Measurements from ENCODE around the gene KDM4E. TPM values are rescaled to one million over a fixed set of nuclear protein-coding genes. Genes with fewer than 3 reads are reported as not detected.
"Not testable (repeated sequence)": the region's sequence is repeated elsewhere in the genome, so short reads cannot be mapped to it uniquely, and the experiment has no call there.

KDM4E gene
- total RNA-seq, 1 donor from 2014 or later: not detected

GRCh38 chr11:95045812-95046211 lies 20.8 kb downstream of the KDM4E start:
- intact Hi-C loops (cut with micrococcal nuclease): no loop called here
- no peak for ATAC-seq

GRCh38 chr11:95049122-95049521 lies 24.1 kb downstream of the KDM4E start, which contains the start of gene KDM4F:
Gene KDM4F (plus strand): TSS chr11:95049422.
- ATAC-seq; intact Hi-C loops (cut with micrococcal nuclease); DNase-seq: not testable (repeated sequence)

More at GRCh38 chr11:95045812-95046211, 20.8 kb downstream of the KDM4E start:
- DNase-seq: no peak

DNA sequence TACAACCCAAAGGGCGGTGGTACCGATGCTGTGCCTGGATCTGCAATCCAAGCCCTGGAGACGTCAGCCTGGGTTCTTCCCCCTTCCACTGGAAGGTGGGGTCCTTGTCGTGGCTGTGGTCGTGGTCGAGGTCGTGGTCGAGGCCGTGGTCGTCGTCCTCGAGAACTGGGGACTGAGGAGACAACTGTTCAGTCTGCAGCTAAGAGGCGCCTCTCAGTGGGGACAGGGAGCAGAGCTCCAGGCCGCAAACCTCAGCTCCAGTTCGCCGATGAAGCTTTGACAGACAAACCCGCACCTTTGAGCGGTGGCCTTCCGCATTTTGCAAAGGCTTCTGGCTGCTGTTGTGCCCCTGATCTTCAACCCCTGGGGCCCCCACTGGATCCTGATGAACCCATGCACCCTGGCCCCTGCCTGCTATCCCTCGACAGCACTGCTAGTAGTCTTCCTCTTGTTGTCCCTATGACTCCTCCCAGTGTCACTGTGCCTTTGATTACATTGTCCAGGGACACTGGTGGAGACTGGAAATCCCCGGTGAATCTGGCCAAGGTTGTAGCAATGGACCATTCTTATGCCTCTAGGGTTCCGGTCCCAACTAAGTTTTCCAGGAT lies 25.6 kb downstream of the KDM4E start:
- ATAC-seq (no peak), DNase-seq (no peak)
- intact Hi-C loops (cut with micrococcal nuclease): no loop called here

DNA sequence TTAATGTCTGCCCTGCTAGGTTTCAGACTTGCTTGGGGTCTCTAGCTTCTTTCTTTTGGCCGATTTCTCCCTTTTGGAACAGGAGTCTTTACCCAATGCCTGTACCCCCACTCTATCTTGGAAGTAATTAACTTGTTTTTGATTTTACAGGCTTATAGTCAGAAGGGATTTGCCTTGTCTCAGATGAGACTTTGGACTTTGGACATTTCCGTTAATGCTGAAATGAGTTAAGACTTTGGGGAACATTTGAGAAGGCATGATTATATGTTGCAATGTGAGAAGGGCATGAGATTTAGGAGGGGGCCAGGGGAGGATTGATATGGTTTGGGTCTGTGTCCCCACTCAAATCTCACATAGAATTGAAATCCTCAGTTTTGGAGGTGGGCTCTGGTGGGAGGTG lies 29.3 kb downstream of the KDM4E start:
- ATAC-seq: no peak
- intact Hi-C loops (cut with micrococcal nuclease): no loop called here
- no peak for DNase-seq

DNA sequence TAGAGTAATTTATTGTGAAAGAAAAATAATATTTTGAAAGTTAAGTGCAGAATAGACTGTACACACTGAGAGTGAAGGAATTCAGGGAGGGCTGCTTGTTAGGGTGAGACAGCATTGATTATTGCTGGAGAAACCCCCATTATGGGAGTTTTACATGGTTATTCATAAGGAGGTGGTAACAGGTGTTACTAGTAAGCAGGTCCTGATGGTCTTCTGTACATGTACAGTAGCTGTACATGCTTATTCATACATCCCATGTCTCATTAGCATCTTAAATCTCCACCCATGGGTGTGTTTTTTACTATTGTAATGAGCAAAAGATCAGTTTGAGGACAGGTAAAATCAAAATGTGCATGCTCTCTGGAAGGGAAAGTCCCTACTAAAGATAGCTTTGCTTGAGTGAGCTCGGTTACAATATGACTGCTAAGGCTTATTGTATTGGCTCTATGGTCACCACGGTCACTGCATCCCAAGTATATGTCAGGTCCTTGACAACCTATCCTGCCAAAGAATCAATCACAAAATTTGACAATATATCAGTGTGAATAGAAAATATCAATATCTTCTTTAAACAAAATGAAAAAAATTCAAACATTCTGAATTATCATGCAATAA lies 30.3 kb downstream of the KDM4E start:
- ATAC-seq: no peak
- intact Hi-C loops (cut with micrococcal nuclease): no loop called here

GRCh38 chr11:95057959-95058358 lies 32.9 kb downstream of the KDM4E start:
- ATAC-seq: no peak
- intact Hi-C loops (cut with micrococcal nuclease): no loop called here
- no peak for DNase-seq

More for the DNA sequence above, 30.3 kb downstream of the KDM4E start:
- no peak for DNase-seq

DNA sequence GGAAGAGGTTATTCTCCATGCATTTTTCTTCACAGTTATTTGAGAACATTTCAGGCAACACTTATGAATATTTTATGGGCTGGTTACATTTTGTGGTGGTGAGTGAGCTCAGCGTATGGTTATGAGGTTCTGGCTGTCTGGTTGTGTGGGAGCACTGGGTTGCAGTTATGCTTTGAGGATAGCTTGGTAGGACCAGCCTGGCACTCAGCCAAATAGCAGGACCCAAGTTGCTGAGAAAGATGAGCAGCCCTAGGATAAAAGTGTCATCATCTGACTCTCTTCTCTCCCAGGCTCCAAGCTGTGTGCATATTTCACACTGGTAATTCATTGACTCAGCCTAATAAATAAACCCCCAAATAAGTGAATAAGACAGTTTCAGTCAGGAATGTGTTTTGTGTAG lies 33.6 kb downstream of the KDM4E start:
- intact Hi-C loops (cut with micrococcal nuclease): no loop called here
- DNase-seq: no peak
- no peak for ATAC-seq

DNA sequence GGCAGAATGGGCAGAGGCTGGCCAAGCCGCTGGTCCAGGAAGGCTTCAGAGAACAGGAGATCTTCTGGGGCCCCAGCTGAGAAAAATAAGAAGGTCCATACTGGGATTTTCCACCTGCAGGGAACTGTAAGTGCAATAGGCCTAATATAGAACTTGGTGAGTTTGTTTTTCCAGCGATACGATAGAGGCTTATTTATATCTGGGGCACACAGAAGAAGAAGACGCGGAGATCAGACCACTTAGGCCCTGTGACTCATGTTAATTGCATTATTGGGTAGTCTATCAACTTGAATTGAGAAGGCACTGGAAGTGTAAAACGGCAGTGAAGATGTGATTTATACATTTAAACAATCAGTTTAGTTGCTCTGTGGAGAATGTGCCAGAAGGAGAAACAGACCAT lies 34.0 kb downstream of the KDM4E start:
- ATAC-seq (peak; percentile 28), DNase-seq (no peak)
- intact Hi-C loops (cut with micrococcal nuclease): no loop called here

DNA sequence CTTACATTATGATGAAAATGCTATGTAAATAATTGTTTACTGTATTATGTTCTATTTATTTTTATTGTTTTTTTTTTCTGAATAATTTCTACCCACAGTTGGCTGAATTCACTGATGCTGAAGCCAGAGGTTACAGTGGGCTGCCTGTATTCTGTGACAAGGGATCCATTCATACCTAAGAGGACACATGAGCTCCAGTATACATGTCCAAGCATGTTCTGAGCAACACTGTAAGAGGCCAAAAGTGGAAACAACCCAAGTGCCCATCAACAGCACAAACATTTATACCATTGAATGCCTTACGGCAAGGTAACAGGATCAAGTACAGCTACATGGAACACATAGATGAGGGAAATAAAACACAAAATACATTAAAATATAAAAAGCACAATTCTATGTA lies 40.3 kb downstream of the KDM4E start:
- DNase-seq (no peak), ATAC-seq (no peak)
- intact Hi-C loops (cut with micrococcal nuclease): loop anchor here (10.0 kb wide), 1 partner anchor 91 kb away; the partner anchor contains the start of genes CWC15 and KDM4D

DNA sequence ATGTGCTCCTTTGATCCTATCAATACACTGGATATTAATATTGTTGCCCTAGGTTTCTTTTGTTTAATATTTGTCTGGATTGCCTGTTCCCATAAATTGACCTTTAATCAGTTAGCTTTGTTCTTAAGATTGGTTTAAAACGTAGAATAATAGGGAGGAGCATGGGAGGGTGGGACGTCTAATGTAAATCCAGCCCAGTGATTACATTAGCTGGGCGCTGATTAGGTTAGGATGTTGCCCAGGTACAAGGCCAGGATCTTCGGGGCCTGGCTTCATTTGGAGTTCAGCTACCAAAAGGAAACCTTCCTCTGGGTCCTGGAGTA lies 41.6 kb downstream of the KDM4E start, which contains the start of gene SRSF8:
TSS of gene SRSF8 (plus strand) at position 204 of the 323 bp plus-strand sequence. CDS start 308 bp downstream, outside the sequence.
- DNase-seq (no peak), ATAC-seq (no peak)
- intact Hi-C loops (cut with micrococcal nuclease): loop anchor here (10.0 kb wide), 1 partner anchor 92 kb away; the partner anchor contains the start of genes CWC15 and KDM4D

GRCh38 chr11:95067039-95067840 lies 42.2 kb downstream of the KDM4E start:
- peak; percentile 89 for ATAC-seq
- intact Hi-C loops (cut with micrococcal nuclease): loop anchor here (10.0 kb wide), 1 partner anchor 92 kb away; the partner anchor contains the start of genes CWC15 and KDM4D
- DNase-seq: peak; percentile 93

GRCh38 chr11:95067841-95068219 lies 42.8 kb downstream of the KDM4E start:
- intact Hi-C loops (cut with micrococcal nuclease): loop anchor here (10.0 kb wide), 1 partner anchor 93 kb away; the partner anchor contains the start of genes CWC15 and KDM4D
- ATAC-seq (peak; percentile 3), DNase-seq (no peak)

DNA sequence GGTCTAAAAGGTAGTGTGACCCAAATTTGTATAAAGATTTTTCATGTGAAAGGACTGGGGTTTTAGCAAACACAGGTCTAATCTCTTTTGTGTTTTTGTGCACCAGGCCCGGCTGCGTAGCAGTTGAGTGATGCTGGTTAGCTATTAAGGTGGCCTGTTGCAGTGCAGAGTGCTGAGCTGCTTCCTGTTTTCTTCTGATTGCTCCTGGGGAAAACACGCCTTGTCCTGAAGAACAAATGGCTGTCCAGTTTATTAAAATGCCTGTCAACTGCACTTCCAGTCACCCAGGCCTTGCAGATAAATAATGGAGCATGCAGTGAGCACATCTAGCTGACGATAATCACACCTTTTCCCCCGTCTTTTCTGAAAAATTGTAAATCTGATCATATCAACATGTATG lies 43.5 kb downstream of the KDM4E start:
- intact Hi-C loops (cut with micrococcal nuclease): loop anchor here (10.0 kb wide), 1 partner anchor 94 kb away; the partner anchor contains the start of genes CWC15 and KDM4D
- DNase-seq (peak; percentile 70), ATAC-seq (peak; percentile 85)

DNA sequence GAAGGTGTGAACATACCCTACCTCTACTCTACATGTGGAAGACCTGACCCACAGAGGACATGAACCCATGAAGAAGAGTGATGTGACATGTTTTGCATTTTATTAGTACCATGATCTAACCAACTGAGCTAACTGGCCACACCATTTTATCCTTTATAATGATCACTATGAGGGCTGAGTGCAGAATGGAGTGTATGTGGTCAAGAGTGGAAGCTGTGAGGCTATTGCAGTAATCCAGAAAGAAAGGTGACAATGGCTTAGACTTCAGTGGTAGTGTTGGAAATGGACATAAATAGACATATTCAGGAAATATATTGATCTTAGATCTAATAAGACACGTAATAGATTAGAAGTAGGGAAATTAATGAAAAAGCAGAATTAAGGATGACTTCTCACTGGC lies 45.4 kb downstream of the KDM4E start:
- ATAC-seq (no peak), DNase-seq (no peak)
- intact Hi-C loops (cut with micrococcal nuclease): no loop called here

GRCh38 chr11:95072948-95073347 lies 47.9 kb downstream of the KDM4E start:
- ATAC-seq (no peak), DNase-seq (no peak)
- intact Hi-C loops (cut with micrococcal nuclease): no loop called here

GRCh38 chr11:95074792-95075563 lies 49.9 kb downstream of the KDM4E start:
- intact Hi-C loops (cut with micrococcal nuclease): no loop called here
- ATAC-seq: peak; percentile 96
- peak; percentile 82 for DNase-seq

- no peak for ATAC-seq
- DNase-seq: no peak
- intact Hi-C loops (cut with micrococcal nuclease): no loop called here
These were observed 51.4 kb downstream of the KDM4E start for GRCh38 chr11:95076416-95076815.

DNA sequence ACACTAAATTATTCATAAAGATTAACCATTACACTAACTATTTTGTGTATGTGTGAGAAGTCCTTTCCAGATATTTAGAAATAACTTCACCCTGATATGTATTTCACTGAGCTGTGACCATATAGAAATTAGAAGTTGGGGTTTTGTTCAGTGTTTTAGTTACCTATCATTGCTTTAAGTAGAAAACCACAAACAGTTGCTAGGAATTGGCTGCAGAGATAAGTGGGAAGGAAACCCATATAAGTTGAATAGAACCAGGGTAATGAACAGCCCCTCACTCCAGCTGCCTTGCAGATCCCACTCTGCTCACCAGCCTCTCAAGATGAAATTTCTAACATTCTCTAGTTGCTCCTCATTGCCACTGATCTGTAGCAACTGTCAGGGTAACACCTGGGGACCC lies 51.9 kb downstream of the KDM4E start:
- DNase-seq: no peak
- intact Hi-C loops (cut with micrococcal nuclease): no loop called here

More for the DNA sequence above, 51.9 kb downstream of the KDM4E start:
- no peak for ATAC-seq

Data from left ventricle myocardium superior (tissue), 1 donor.